Skeletal muscle satellite cell (primary cell): ENCODE results near the gene ACTR3C.
"Not testable (repeated sequence)": the region's sequence is repeated elsewhere in the genome, so short reads cannot be mapped to it uniquely, and the experiment has no call there.

ENCODE experiments used
- H3K27me3 ChIP-seq: 2 replicates; pipeline ENCODE4 v1.7.0; 2013; ENCODE audit warnings: low read length; ENCODE audit not compliant: control insufficient read depth, insufficient read depth
- H3K36me3 ChIP-seq: 2 replicates; pipeline ENCODE4 v1.7.0; 2013; ENCODE audit warnings: mild to moderate bottlenecking, control low read depth, low read length; ENCODE audit not compliant: insufficient read depth
- H3K4me1 ChIP-seq: 2 replicates; pipeline ENCODE4 v1.7.0; 2013; ENCODE audit warnings: low read length; ENCODE audit not compliant: control insufficient read depth, insufficient read depth
- H3K4me2 ChIP-seq: 2 replicates; pipeline ENCODE4 v1.7.0; 2013; ENCODE audit warnings: mild to moderate bottlenecking, low read length
- H3K4me3 ChIP-seq: 2 replicates; pipeline ENCODE4 v1.7.0; 2013; ENCODE audit warnings: low read length
- H3K9ac ChIP-seq: 2 replicates; pipeline ENCODE4 v1.7.0; 2013; ENCODE audit warnings: mild to moderate bottlenecking, low read depth, low read length, moderate library complexity
- H3K9me3 ChIP-seq: replicated peaks from 2 replicates; pipeline ENCODE4 v1.7.0; 2013; ENCODE audit warnings: mild to moderate bottlenecking, control low read depth, low read length

The ACTR3C gene

GRCh38 chr7:150321788-150322113 is 1.6 kb downstream of the ACTR3C start:
- Histone ChIP-seq H3K4me2 (no peak overlapping the region), H3K27me3 (peaks cover 4% of the 10 kb centered on the region), H3K36me3 (no peaks in the 10 kb centered on the region), H3K4me3 (no peak overlapping the region), H3K9me3 (no peaks in the 10 kb centered on the region), H3K9ac (no peak overlapping the region), H3K4me1 (no peaks in the 10 kb centered on the region)

- no peaks in the 10 kb centered on the region for H3K36me3 ChIP-seq
- no peak overlapping the region for H3K9ac ChIP-seq
- H3K9me3 ChIP-seq = no peaks in the 10 kb centered on the region
- H3K27me3 ChIP-seq = no peaks in the 10 kb centered on the region
- no peak overlapping the region for H3K4me3 ChIP-seq
- no peaks in the 10 kb centered on the region for H3K4me1 ChIP-seq
- H3K4me2 ChIP-seq = no peak overlapping the region
Measured at GRCh38 chr7:150317748-150318444, 5.4 kb downstream of the ACTR3C start.

- not testable (repeated sequence) for H3K36me3 ChIP-seq, H3K4me1 ChIP-seq, H3K27me3 ChIP-seq, H3K4me2 ChIP-seq, H3K9ac ChIP-seq, H3K4me3 ChIP-seq, H3K9me3 ChIP-seq
Measured at GRCh38 chr7:150316987-150317386, 6.4 kb downstream of the ACTR3C start.

GRCh38 chr7:150314639-150315239 is 8.6 kb downstream of the ACTR3C start:
- Histone ChIP-seq H3K9ac (no peak overlapping the region), H3K4me1 (peaks cover 4% of the 10 kb centered on the region), H3K9me3 (no peaks in the 10 kb centered on the region)

GRCh38 chr7:150313870-150314269 is 9.5 kb downstream of the ACTR3C start:
- Histone ChIP-seq H3K27me3 (no peaks in the 10 kb centered on the region), H3K36me3 (no peaks in the 10 kb centered on the region), H3K4me1 (peaks cover 4% of the 10 kb centered on the region), H3K4me3 (no peak overlapping the region), H3K4me2 (no peak overlapping the region), H3K9ac (no peak overlapping the region), H3K9me3 (no peaks in the 10 kb centered on the region)

More at GRCh38 chr7:150314639-150315239, 8.6 kb downstream of the ACTR3C start:
- Histone ChIP-seq H3K36me3 (no peaks in the 10 kb centered on the region), H3K4me3 (no peak overlapping the region), H3K4me2 (no peak overlapping the region), H3K27me3 (no peaks in the 10 kb centered on the region)

GRCh38 chr7:150313367-150313809 is 10.0 kb downstream of the ACTR3C start:
- Histone ChIP-seq H3K4me1 (peaks cover 4% of the 10 kb centered on the region), H3K27me3 (no peaks in the 10 kb centered on the region), H3K4me2 (no peak overlapping the region), H3K9me3 (no peaks in the 10 kb centered on the region), H3K4me3 (no peak overlapping the region), H3K9ac (no peak overlapping the region), H3K36me3 (no peaks in the 10 kb centered on the region)

- not testable (repeated sequence) for H3K36me3 ChIP-seq, H3K4me1 ChIP-seq, H3K4me3 ChIP-seq, H3K4me2 ChIP-seq, H3K27me3 ChIP-seq, H3K9ac ChIP-seq, H3K9me3 ChIP-seq
Measured at GRCh38 chr7:150312649-150313366, 10.5 kb downstream of the ACTR3C start.

- Histone ChIP-seq H3K27me3 (no peaks in the 10 kb centered on the region), H3K4me2 (no peak overlapping the region), H3K36me3 (no peaks in the 10 kb centered on the region), H3K4me3 (no peak overlapping the region), H3K9me3 (no peaks in the 10 kb centered on the region), H3K9ac (no peak overlapping the region), H3K4me1 (peaks cover 4% of the 10 kb centered on the region)
Measured at GRCh38 chr7:150311711-150312110, 11.6 kb downstream of the ACTR3C start.

GRCh38 chr7:150311146-150311545 is 12.2 kb downstream of the ACTR3C start:
- Histone ChIP-seq H3K4me1 (peaks cover 4% of the 10 kb centered on the region), H3K4me3 (no peak overlapping the region), H3K36me3 (no peaks in the 10 kb centered on the region), H3K9me3 (no peaks in the 10 kb centered on the region), H3K4me2 (no peak overlapping the region), H3K9ac (no peak overlapping the region), H3K27me3 (no peaks in the 10 kb centered on the region)

GRCh38 chr7:150308575-150308974 is 14.8 kb downstream of the ACTR3C start:
- no peak overlapping the region for H3K4me3 ChIP-seq
- no peak overlapping the region for H3K9ac ChIP-seq
- H3K27me3 ChIP-seq = no peaks in the 10 kb centered on the region
- H3K36me3 ChIP-seq = no peaks in the 10 kb centered on the region
- H3K4me2 ChIP-seq = no peak overlapping the region
- H3K9me3 ChIP-seq = no peaks in the 10 kb centered on the region
- peaks cover 4% of the 10 kb centered on the region for H3K4me1 ChIP-seq

- Histone ChIP-seq H3K36me3 (no peaks in the 10 kb centered on the region), H3K9ac (no peak overlapping the region), H3K4me1 (peaks cover 4% of the 10 kb centered on the region), H3K27me3 (no peaks in the 10 kb centered on the region), H3K4me3 (no peak overlapping the region), H3K9me3 (no peaks in the 10 kb centered on the region), H3K4me2 (no peak overlapping the region)
Measured at GRCh38 chr7:150307904-150308303, 15.4 kb downstream of the ACTR3C start.
